GM12891 (cell line): ENCODE data around the gene SPCS3.

ENCODE experiments used
- POLR2A ChIP-seq: IDR thresholded peaks from 2 replicates; pipeline ENCODE4 v1.6.1; 2011; ENCODE audit warnings: low read depth, low read length, control low read depth
- POLR2AphosphoS5 ChIP-seq: IDR thresholded peaks from 2 replicates; pipeline ENCODE4 v1.6.1; 2011; ENCODE audit warnings: low read depth, low read length, control low read depth
- SPI1 ChIP-seq: IDR thresholded peaks from 2 replicates; pipeline ENCODE4 v1.6.1; 2011; ENCODE audit warnings: low read depth, low read length, control low read depth
- TAF1 ChIP-seq: IDR thresholded peaks from 2 replicates; pipeline ENCODE4 v1.6.1; 2011; ENCODE audit warnings: low read depth, low read length, control low read depth

GRCh38 chr4:176298664-176299063 is 21.1 kb upstream of the SPCS3 start:
- TF ChIP-seq POLR2AphosphoS5 (no peak), POLR2A (no peak), TAF1 (no peak), SPI1 (no peak)
